Stimulated activated CD8-positive, alpha-beta memory T cell treated with anti-CD3 and anti-CD28 coated beads, Interleukin-7, amount 100 ng/mL, for 1 hour (primary cell): ENCODE results near the gene PPP1R11.
"Not testable (repeated sequence)": the region's sequence is repeated elsewhere in the genome, so short reads cannot be mapped to it uniquely, and the experiment has no call there.

ENCODE experiments used
- DNase-seq, 2 donors: peaks; one replicate each; pipeline ENCODE4 v3.0.0-alpha.2; 2020; ENCODE audit warnings: low read depth in 2 of 2

PPP1R11 gene

GRCh38 chr6:30097902-30098768 is 31.1 kb downstream of the PPP1R11 start:
- DNase-seq, result no peak

DNA sequence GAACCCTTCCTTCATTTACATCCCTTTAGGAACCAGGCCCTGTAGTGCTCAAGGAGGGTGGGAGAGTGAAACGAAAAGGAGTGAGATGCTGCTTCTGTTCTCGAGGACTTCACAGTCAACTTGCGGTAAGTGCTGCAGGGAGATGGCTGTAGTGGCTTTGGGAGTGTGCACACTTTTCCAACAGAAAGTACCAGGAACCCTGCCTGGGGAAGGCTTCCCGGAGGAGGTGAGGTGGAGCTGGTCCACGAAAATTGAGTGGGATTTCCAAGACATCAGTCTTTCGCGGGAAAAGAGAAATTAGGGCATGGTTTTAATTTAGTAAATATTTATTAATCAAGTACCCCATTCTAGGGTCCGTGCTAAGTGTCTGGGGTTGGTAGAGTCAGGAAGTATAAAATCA is 33.2 kb downstream of the PPP1R11 start:
- no peak for DNase-seq

GRCh38 chr6:30100585-30101443 is 33.8 kb downstream of the PPP1R11 start:
- no peak for DNase-seq

DNA sequence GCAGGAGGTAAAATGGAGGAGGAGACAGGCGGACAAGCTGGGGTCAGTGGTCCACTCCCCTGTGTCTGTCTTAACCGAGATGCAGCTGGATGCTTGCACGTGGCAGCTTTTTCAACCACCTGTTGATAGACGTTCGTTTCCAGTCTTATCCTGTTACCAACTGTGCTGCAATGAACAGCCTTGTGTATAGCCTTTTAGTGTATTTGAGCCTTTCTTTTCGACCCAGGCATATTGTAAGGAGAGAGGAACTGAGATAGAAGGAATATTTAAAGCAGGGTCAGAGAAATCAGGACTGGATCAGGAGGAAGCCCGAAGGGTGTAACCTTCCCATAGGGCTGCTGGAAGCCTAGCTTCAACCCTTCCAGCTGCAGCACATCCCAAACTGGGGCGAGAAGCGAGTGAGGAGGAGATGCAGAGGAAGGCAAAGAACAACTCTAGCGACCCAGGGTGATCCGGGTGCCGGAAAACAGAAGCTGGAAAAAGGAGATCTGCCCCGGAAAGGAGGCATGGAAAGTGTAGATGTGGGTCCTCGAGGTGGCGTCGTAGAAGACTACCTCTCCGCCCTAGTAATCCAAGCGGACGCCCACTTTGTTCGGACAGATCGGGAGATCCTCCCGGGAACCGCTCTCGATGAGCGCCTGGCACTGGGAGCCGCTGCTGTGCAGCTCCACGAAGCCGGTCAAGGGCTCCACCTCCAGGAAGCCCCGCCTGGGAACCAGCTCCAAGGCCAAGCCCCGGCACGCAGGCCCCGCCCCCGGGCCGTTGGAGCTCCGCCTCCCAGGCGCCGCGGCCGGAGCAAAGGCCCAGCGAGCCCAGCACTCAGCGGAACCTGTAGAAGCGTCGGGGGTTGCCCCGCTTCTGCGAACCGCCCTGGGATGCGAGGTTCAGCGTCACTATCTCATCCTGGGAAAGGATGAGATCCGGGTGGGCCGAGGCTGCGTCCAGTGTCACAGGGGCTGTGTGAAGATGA is 34.7 kb downstream of the PPP1R11 start:
- DNase-seq, result peak; percentile 19 to 42

DNA sequence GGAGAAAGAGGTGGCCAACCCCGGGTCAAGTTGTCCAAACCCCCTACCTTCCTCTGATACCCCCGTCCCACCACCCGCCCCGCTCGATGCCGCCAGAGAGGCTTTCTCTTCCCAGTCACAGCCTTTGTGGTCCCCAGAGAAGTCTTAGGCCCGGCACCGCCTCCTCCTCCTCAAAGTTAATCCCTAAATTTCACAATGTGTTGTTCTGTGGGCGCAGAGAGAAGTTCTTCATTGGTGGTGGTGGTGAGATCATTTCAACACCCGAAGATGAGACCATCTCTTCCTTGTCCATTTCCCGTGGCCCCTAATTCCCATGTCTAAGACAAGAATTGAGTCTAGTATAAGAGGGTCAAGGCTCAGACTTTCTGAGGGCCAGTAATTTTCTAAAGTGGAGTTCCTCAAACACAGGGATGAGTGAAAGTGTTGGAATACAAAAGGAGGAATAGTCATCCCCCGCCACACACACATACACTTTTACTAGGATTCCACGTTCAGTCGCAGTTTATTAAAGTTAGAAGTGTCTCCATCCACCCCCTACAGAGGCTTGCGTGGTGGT is 35.5 kb downstream of the PPP1R11 start:
- no peak for DNase-seq

DNA sequence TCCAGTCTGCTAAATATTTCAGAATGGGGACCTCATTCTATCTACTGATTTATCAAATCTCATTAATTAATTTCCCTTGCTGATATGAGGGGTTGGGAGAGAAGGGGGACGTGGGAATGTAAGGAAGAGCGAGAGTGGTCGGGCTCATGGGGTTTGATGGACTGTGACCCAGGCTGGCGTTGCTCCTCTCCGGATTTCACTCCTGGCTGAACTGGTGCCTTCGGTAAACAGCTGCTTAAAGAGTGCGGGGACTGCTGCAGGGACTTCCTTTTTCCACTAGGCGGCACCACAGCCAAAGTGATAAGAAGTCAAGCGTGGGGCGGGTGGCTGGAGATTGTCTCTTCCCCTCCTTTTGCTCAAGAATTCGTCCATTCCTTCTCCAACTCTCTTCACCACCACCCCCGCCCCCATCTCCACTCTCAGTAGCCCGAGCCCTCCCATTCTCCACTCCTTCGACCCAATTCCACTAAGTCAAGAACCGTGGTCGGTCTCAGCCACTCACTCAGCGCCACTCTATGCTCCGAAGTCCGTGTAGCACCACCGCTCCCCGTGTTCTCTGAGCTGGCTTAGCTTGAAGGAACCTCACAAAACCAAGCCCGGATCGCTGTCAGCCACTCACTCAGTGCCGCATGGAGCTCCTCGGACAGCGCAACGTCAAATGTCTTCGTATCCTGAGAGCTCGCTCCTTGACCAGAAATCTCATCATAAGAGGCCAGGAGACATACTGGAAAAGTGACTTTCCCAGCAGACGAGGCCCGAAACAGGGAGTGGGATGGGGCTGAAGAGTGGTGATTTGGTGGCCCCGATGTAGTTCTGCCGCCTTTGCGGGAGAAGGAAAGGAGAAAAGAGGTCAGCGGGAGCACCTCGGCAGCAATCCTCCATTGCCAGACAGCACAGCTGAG is 36.2 kb downstream of the PPP1R11 start:
- DNase-seq, result peak; percentile 65 to 68

DNA sequence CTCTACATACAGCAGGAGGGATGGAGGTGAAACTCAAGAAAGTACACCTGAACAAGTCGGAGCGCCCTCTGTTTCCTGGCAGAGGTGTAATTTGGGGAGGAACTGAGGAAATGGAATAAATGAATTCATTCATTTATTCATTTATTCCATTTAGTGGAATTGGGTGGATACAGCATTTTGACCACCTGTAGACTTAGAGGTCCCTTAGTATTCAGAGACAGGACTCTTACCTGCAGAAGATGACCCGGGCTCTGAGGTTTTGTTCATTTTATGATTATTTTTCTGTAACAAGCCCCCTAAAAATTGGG is 36.8 kb downstream of the PPP1R11 start:
- DNase-seq, result no peak

DNA sequence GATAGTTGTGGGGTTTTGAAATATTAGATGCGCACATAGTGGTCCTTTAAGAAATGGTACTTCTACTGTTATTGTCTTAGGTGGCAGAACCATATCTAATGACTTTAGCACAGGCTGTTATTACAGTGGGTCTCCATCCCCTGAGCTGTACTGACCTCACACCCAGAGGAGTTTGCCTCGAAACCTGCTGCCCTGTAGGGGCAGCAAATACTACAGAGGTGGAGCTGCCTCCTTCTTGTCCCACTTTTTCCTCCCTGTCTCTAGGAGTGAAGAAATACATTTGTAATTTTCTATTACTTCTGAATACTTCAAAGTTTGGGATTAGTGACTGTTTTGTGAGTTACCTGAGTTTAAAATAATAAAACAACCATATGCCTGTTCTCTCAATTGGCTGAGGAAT is 37.7 kb downstream of the PPP1R11 start:
- no peak for DNase-seq

DNA sequence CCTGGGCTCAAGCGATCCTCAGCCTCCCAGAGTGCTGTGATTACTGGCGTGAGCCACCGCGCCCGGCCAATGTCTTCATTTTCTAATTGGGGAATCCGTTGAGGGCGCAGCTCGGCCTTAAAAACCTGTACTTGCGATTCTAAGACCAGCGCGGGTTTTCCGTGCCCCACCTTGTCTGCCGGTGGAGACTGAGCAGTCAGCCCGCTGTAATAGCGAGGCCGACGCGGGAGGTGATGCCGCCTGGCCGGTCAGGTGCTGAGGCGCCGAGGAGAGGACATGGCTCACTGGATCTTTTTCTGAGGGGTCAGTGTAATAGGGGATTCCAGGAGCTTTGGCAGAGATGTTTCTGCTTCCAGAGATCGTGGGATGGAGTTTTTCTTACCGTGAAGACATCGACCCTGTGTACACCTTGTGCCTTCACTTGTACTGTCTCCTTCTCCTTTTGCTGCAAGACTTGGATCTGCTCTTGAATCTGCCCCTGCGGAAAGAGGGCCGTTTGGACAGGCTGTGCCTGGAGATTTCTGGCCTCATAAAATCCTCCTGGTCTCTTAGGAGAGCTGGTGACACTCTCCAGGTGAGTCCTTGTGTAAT is 44.4 kb downstream of the PPP1R11 start:
- no peak for DNase-seq

- no peak for DNase-seq
These were observed 45.5 kb downstream of the PPP1R11 start for GRCh38 chr6:30112402-30112994.

DNA sequence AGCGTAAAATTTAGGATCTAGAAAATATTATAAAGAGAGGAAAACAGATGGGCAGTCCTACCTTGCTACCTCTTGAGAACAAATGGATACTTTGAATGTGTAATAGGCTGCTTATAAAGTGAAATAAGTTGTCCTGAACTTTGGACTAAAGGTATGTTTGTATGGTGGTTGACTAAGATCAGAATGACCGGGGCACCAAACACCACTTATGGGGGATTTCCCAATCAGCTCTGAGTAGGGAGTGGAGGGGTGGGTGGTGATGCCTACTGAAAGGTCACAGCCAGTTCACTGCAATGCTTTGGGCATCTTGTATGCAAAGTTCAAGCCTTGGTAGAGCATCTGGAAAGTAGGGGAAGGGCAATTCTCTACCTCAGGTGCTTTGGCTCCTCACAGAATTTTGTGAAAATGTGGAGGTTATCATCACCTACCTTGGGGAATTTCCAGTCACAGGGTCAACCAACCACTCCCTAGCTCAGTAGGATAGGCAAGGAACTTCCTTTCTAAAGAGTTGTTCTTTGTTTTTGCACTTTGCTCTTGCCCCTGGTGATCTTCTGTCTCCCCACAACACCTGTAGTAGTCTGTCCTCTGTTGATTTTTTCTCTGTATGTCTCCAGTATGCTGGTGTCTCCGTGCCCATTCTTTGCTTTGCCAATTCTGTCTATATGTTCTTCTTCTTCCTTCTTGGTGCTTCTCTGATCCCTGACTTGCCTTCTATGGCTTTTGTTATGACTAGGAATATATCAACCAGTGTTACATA is 46.2 kb downstream of the PPP1R11 start, which contains the start of gene TRIM31:
TSS of gene TRIM31 (minus strand) at position 88 of the 757 bp plus-strand sequence. CDS start 285 bp downstream, outside the sequence.
- DNase-seq, result no peak

- DNase-seq, result no peak
These were observed 46.8 kb downstream of the PPP1R11 start for GRCh38 chr6:30113841-30114240.

DNA sequence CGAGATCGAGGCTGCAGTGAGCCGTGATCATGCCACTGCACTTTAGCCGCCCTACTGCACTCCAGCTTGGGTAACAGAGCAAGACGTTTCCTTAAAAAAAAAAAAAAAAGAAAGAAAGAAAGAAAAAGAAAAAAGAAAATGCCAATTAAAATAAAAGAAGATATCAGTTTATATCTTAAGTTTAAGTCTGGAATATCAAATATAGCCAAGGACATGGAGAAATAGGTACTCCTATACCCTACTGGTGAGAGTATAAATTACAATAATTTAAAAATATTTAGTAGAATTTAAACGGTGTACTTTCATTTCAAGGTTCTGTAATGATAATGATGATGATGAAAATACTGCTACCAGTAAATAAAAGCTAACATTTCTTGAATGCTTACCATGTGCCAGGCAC is 49.7 kb downstream of the PPP1R11 start:
- no peak for DNase-seq

GRCh38 chr6:30118691-30119090 is 51.7 kb downstream of the PPP1R11 start:
- DNase-seq, result not testable (repeated sequence)
